Measurements from ENCODE around the gene WDR35. TPM values are rescaled to one million over a fixed set of nuclear protein-coding genes. Genes with fewer than 3 reads are reported as not detected.

The WDR35 gene
- total and polyA plus RNA-seq, 2 of the 4 experiments (the other 2 are of a cell fraction), result 3.4 to 8.1 TPM

DNA sequence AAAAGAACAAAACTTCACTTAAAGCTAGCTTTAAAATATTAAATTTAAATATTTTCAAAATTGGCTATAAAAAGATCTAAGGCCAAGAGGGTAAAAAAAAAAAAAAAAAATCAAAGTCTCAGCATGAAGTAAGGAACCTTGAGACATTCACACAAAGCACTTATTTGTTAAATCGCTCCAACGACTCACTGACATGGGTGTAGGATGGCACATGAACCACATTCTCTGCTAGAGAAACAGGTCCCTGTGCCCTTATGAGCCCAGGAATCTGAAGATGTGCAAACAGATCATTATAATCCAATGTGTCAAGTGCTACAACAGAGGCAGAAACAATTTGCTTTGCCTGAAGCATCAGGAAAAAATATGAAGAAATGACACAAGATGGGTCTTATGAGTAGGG, 47.8 kb upstream of the WDR35 start:
- ATAC-seq (ENCODE audit: low read depth) (no peak), DNase-seq (no peak)
- H2BK120ac ChIP-seq (ENCODE audit: low read depth, low read length), result no peak overlapping the region
- H4K5ac ChIP-seq (ENCODE audit: low read depth, low read length), result no peak overlapping the region
- H3K9me1 ChIP-seq (ENCODE audit: insufficient read depth, low read length), result peaks cover 10% of the 10 kb centered on the region
- no CpG with 5 or more reads among the region's 2 CpGs for WGBS, 2 experiments (ENCODE audit: extremely low coverage in 2 of 2, insufficient read length in 1 of 2)
- H3K36me3 ChIP-seq (ENCODE audit: control insufficient read depth, insufficient read depth, low read length), result peaks cover 59% of the 10 kb centered on the region
- H3K56ac ChIP-seq (ENCODE audit: extremely low read depth, insufficient read depth, low read length), result no peak overlapping the region
- H3K4me1 ChIP-seq (ENCODE audit: control insufficient read depth, insufficient read depth, low read length), result peaks cover 3% of the 10 kb centered on the region
- no peak overlapping the region for H3K4ac ChIP-seq (ENCODE audit: low read depth, low read length)
- H4K8ac ChIP-seq (ENCODE audit: low read depth in 2 of 2, low read length in 2 of 2), result no peak overlapping the region
- H3K23ac ChIP-seq (ENCODE audit: low read depth, low read length), result peak overlapping the region; percentile 2; the same call in 1 of the 2 replicates
- dilution Hi-C loops (cut with HindIII; ENCODE audit: low sequenced_read_pairs, unreplicated experiment) (no loop called here), intact Hi-C loops (cut with micrococcal nuclease) (no loop called here), in situ Hi-C loops (cut with MboI; ENCODE audit: low sequenced_read_pairs) (no loop called here)
- no TSS peak for BruUV-seq (replicated peaks)
- no peak overlapping the region for H3K4me2 ChIP-seq (ENCODE audit: low read depth, low read length)
- H4K20me1 ChIP-seq (ENCODE audit: insufficient read depth, low read length), result peaks cover 54% of the 10 kb centered on the region
- no peak overlapping the region for H3K14ac ChIP-seq (replicated peaks; ENCODE audit: low read depth, low read length)
- no peaks in the 10 kb centered on the region for H3K9me3 ChIP-seq (ENCODE audit: control insufficient read depth, insufficient read depth, low read length)
- H4K91ac ChIP-seq (ENCODE audit: insufficient read depth, low read depth, low read length), result no peak overlapping the region
- peaks cover 41 to 74% of the 10 kb centered on the region in 2 experiments for H3K79me1 ChIP-seq (ENCODE audit: low read depth in 1 of 2, low read length in 2 of 2)
- H2BK15ac ChIP-seq (ENCODE audit: low read depth, low read length), result no peak overlapping the region
- ChIA-PET CTCF (interaction anchor here (1.3 kb wide), 1 partner anchor 23 kb away, joined by 3 read pairs; no protein-coding TSS in a partner anchor), POLR2A (ENCODE audit: unreplicated experiment) (interaction anchor here (0.6 kb wide), 1 partner anchor 13 kb away, joined by 3 read pairs; no protein-coding TSS in a partner anchor)
- no peak overlapping the region for H2AK9ac ChIP-seq (replicated peaks; ENCODE audit: low read depth, low read length, poor library complexity)
- H3K27ac ChIP-seq (ENCODE audit: insufficient read depth, low read length), result no peak overlapping the region
- no peak overlapping the region for H3K4me3 ChIP-seq (ENCODE audit: insufficient read depth, low read depth, low read length)
- H3K27me3 ChIP-seq (ENCODE audit: control insufficient read depth, insufficient read depth, low read length), result no peaks in the 10 kb centered on the region
- no peak overlapping the region for H2BK20ac ChIP-seq (ENCODE audit: low read depth, low read length)
- no peak overlapping the region for H3K18ac ChIP-seq (ENCODE audit: low read depth, low read length)
- H2AFZ ChIP-seq (replicated peaks; ENCODE audit: low read length, poor library complexity), result no peak overlapping the region
- H2AK5ac ChIP-seq (ENCODE audit: low read depth, low read length), result no peak overlapping the region
- no peak overlapping the region for H2BK5ac ChIP-seq (ENCODE audit: low read depth, low read length, poor library complexity, severe bottlenecking)
- TF ChIP-seq MAFK (IDR thresholded peaks at IDR 0.05; ENCODE audit: low read depth, low read length), result no peak
- no peak for TF ChIP-seq POLR2A (IDR thresholded peaks at IDR 0.05; ENCODE audit: low read depth, low read length)
- TF ChIP-seq MAZ (IDR thresholded peaks at IDR 0.05; ENCODE audit: borderline replicate concordance, low read depth, low read length), result no peak
- TF ChIP-seq, protein P1, sequence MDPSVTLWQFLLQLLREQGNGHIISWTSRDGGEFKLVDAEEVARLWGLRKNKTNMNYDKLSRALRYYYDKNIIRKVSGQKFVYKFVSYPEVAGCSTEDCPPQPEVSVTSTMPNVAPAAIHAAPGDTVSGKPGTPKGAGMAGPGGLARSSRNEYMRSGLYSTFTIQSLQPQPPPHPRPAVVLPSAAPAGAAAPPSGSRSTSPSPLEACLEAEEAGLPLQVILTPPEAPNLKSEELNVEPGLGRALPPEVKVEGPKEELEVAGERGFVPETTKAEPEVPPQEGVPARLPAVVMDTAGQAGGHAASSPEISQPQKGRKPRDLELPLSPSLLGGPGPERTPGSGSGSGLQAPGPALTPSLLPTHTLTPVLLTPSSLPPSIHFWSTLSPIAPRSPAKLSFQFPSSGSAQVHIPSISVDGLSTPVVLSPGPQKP (IDR thresholded peaks at IDR 0.05; ENCODE audit: borderline replicate concordance, low read depth, low read length), result no peak
- H3K9ac ChIP-seq (ENCODE audit: low read depth, low read length), result no peak overlapping the region
